Inferior parietal cortex (tissue), 1 donor: ENCODE results near the gene C16orf95.

ENCODE experiments used
- DNase-seq: peaks from one replicate; pipeline ENCODE4 v3.0.0-alpha.2; 2016; ENCODE audit errors: extremely low spot score

The C16orf95 gene

DNA sequence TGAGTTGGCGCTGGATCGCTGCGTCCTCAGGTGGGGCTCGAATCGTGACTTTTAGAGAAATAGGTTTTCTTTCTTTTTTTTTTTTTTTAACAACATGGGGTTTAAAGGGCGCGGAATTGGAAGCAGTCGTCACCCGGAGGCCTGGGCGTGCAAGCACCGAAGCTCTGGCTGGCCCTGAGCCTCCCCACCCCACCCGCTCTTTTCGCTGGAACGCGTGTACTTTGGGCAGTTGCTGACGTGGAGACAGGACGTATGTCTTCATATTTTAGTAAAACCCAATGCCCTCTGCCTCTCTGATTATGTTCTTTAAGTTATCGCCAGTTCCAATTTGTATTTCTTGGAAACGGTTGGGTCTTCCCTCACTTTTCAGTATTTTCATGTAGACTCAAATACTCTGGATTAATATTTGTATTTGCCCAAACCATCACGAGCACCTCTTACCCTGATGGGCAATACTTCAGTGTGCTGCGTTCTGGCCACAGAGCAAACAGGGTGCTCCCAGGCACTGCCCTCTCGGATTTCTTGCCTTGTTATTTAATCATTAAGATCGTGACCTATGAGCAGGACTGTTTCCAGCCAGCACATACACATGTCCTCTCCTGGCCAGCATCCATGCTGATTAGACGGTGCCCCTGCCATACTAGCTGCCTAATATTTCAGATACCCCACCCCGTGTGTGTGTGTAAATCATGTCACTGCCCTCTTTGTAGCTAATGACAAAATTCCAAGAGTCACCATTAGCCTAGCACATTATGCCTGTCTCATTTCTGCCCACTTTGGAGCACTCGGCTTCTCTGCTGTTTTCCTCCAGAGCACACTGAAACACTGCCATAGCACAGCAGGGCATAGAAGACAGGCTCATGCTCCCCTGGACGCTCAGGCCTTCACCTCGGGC, 805 bp upstream of the C16orf95 start:
- no peak for DNase-seq

DNA sequence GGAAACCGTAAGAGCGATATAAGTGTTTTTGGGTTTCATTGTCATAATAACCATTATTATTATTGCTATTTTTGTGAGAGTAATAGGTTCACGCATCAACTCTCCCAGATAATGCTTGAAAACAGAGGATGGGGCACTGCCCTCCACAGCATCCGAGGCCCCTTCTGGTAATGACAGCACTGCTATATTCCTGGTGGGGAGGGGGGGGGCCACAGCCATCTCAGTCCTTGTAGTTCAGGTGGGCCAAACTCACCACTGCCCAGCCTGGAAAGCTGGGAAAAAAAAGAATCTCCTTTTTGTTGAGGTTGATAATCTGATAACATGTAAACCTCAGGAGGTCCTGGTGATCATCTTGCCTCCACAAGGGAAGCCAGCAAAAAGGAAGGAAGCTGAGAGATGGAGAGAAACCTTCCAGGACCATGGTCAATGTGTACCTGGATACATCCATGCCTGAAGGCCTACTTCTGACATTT, 706 bp downstream of the C16orf95 start:
- no peak for DNase-seq

DNA sequence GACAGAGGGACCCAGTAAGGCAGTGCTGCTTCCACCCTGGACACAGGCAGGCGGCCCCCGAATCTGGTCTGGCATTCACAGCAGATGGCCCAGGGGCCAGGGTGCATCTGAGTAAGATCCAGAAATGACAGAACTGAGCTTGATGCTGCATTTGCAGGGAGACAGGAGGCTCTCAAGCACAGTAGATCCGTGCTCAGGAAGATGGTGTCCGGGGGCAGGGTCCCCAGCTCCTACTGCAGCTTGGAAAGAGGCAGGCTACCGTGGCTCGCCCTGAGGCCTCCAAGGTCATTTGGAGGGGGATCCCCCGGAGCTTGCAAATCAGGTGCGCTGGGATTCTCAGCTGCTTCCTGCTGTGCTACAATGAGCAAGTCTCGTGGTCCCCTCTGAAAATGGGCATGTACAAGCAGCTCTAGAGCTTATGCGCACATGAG, 2.2 kb downstream of the C16orf95 start:
- no peak for DNase-seq

DNA sequence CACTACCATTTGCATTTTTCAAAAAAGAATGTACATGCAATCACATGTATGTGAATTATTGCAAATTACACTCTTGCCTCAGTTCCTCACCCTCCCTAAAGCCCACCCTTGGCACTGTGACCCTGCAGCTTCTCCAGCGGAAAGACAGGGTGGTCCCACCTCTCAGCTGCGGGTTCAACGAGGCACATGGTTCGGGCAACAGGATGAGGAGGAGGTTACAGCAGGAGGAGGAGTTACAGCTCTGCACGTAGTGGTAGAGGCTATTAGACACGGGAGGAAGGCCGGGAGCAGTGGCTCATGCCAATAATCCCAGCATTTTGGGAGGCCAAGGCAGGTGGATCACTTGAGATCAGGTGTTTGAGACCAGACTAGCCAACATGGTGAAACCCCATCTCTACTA, 5.2 kb downstream of the C16orf95 start:
- DNase-seq, result no peak

DNA sequence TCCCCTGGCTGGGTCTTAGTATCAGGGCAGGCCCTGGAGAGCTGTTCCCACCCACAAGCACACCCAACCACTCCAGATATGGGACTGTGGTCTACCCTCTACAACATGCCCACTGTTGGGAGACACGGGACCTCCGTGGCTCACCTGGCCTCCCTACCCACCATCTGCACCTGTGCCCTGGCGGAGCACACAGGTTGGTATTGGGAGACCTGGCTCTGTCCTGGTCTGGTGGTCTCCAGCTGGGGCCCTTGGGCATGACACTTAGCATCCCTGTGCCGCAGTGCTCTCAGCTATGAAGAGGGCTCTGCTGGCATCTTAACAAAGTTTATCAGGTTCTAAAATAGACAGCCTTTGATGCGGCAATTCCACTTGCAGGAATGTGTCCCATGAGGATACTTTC, 5.8 kb downstream of the C16orf95 start:
- no peak for DNase-seq

DNA sequence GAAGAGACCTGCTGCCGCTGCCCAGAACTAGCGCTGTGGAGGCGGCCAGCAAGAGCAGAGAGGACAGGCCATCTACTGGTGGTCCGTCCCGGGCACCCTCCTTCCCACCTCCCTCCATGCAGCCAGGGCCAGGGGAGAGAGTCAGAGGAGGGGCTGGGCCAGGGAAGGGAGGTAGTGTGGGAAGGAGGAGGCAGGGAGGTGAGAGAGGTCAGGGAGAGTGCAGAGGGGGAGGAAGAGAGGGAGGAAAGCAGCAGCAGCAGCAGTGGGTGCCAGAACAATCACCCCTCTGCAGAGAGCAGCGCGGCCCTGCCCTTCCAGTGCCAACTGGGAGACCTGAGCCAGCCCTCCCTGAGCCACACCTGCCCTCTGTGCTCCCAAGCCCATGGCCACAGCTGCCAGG, 6.6 kb downstream of the C16orf95 start:
- DNase-seq, result no peak

DNA sequence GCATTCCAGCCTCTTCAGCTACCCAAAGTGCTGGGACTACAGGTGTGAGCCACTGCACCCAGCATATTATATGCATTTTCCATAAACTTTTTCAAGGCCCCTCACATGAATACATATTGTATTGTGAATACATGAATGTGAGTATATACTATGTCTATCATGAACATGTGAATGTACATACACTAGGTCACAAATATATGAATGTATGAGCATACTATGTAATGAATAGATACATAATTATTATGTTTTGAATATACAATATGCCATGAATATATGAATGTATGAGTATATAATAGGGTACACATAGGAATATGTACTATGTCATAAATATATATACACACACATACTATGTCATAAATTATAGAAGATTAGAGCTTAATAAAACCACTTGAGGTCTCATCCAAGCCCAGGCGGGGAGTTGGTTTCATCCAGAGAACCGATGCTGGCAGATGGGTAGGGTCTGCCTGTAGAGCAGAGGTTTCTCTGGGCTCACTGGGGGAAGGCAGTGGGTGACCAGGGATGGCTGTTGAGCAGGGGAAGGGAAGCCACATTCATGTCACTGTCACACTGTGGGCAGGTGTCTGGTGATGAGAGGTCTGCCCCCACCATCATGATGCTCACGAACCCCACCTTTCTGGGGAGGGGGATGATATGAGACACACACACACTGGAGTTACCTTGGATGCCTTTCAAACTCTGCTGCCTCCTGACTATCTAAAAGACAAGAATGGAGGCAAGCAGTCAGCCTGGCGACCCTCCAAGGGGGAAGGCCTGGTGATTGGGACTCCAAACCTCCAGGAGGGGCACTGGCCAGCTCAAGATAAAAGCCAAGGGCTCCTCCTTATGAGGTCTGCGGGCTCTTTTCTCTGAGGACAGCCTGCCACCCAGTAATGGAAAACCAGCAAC, 7.3 kb downstream of the C16orf95 start:
- DNase-seq, result no peak

DNA sequence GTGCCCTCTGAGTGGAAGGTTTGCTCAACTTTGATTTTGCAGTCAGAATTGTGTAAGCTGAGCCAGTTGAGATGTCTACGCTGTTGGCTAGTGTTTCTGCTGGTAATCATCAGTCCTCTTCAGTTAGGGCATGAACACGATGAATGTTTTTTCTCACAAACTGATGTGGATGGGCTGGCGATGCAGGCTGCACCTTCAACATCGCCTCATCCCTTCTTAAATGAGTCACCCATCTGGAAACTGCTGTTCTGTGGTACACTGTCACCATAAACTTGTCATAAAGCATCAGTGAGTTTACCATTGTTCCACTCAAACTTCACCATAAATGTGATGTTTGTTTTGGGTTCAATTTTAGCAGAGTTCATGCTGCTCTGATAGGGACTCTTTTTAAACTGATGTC, 8.4 kb downstream of the C16orf95 start:
- no peak for DNase-seq

DNA sequence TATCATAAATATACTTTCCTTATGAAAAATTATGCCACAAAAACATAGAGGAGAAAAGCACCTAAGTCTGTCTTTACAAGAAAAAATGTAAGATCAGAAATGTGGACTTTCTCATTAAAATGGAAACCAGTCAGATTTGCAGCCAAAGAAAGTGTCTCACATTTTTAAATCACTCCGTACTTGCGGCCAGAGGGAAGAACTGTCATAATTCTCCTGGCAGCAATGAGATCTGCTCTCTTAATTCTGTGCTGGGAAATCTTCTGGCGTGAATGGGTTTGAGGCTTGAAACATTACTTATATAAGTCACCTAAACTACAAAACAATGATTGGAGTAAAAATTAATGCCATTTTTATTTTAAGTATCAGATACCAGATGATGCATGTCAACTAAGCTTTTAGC, 10.7 kb downstream of the C16orf95 start:
- DNase-seq, result no peak

DNA sequence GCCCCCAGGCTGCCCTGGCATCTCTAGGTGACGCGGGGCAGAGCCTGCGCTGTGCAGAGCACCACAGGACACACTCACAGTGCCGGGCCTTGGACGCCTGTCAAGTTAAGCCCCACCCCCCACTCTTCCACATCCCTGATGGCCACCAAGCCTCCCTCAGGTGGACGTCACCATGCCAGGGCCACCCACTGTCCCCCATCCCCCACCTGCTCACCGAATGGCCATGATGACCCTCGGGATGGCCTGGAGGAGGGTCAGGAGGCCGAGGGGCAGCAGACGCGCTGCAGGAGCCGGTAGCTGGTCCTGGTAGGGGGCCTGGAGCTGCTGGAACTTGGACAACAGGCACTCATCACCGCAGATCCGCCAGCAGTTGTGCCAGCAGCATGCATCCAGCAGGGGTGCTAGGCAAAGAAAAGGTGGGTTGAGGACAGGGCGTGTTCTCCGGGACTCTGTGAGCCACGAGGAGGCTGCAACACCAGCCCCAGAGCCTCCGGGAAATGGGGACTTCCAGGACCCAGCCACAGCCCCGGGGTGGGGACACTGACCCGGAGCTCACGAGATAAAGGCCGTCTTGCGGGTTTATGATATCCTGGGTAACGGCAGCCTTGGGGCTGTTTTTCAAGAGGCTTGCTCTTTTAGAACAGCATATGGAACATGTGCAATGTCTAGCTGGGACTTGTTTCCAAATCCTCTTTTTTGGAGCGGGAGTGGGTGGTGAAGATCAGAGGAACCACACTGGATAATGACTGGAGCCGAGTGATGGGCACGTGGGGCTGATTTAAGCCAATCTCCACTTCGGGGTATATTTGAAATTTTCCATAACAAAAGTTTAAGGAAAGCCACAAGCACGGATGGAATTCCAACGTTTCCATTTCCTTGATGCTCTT, 11.4 kb downstream of the C16orf95 start:
- peak; percentile 21 for DNase-seq

DNA sequence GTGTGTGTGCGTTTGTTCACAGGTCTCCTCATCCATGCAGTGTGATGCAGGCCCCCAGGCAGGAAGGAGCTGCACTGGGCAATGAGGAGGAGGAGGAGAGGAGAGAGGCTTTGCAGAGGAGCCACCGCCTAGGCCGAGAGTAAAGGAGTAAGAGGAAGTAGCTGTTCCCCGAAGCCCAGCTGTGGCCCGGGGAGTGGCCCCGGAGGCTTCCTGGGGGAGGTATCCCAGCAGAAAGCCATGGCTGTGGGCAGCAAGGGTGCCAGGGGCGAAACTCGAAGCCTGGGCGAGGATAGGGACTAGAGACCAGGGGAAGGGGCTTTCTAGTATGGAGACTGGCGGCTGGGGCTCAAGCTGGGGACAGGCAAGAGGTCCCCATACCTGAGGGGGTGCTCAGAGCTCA, 12.2 kb downstream of the C16orf95 start:
- DNase-seq, result no peak

DNA sequence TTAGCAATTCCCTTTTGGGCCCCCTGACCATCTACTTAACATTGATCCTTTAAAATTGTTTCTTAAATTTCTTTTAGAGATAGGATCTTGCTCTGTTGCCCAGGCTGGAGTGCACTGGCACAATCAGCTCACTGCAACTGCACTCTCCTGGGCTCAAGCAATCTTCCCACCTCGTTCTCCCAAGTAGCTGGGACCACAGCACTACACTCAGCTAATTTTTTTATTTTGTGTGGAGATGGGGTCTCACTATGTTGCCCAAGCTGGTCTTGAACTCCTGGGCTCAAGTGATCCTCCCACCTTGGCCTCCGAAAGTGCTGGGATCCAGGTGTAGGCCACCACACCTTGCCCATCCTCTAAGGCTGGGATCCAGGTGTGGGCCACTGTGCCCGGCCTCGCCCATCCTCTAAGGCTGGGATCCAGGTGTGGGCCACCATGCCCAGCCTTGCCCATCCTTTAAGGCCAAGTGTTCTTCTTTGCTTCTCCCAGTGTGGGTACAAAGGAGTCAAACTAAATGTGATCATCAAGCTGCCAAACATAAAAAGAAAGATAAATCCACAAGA, 13.2 kb downstream of the C16orf95 start:
- no peak for DNase-seq

DNA sequence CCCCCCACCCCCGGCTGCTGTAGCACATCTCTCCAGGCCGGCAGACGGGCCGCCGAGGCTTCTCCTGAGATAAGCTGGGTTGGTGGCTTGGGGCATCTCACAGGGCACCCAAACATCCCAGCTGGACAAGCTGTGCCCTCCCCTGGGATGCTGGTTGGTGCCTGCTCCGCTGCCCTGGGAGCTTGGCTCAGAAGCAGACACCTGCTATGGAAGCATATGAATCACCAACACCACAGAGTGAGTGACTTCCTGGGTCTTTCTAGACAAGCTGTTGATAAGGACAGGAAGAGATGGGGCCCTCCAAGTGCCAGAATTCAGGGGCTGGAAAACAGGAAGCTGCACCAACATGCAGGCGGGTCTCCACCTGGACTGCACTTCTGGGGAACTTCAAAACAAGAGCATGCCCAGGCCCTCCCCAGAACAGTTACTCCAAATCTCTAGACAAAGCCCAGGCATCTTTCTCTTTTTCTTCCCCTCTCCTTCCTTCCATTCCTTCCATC, 13.7 kb downstream of the C16orf95 start:
- no peak for DNase-seq

DNA sequence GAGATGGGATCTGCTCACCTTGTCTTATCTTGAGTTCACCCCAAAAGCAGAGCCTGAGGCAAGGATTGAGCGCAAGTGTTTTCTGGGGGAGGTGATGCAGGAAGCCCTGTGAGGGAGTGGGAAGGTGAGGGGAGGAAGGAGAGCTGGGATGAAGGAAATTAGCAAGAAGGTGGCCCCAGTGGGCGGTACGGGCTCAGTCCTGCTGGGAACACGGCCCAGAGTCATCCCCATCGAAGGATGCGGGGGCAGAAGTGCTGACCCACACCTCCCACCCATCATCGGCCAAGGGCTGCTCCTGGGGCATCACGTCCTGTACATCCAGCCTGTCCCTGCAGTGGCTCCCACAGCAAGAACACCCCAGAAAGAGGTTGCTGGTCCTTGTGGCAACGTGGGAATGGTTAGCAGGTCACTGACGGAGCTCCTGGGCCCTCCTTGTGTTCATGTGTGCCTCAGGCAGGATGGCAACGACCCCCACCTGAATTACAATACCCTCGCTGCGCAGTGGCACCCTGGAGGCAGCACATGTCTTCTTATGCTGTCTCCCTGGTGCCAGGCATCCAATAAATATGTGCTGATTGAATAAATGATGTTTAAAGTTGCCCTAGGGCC, 18.2 kb downstream of the C16orf95 start:
- DNase-seq, result no peak

DNA sequence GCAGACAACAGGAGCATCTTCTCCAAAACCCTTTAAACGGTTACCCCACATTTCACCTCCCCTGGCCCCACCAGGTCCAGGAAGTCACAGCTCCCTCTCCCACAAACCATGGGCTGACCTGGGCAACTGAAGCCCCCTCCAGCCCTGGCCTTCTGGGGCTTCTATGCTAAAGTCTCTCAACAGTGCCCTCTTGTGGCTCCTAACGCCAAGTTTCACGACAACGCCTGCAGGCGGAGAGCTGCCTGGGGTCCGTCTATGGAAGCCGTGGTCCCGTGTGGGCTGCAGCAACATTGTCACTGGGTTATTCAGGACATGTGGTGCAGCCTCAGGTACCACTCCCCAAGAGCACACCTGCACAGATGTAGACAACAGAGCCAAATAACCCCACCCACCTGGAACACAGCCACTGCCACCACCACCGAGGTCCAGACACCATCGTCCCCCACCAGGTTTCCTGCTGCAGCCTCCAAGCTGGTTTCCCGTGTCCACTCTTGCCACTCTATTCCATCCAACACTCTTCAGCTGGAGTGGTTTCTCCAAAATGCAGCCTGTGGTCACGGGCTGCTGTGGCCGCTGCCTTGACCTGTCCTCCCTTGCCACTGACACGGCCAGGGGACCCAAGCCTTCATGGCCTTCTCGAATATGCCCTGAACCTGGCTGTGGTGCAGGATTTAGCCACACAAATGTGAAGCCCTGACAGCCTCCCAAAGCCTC, 19.1 kb downstream of the C16orf95 start:
- DNase-seq, result peak; percentile 34

DNA sequence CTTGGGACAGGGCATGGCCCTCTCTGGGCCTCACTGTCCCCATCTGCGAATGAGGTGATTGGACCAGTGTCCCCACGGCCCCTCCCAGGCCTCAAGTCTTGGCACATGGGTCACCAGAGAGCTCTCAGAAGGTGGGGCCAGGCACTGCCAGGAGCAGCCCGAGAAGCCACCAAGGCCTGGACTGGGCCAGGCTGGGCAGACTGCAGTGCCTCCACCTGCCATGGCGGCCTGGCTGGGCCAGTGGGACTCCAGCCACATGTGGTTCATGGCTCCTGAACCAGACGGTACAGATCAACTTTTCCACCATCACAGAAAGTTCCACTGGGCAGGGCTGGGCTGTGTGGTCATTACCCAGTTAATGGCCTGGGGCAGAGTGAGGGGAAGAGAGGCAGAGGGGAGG, 19.8 kb downstream of the C16orf95 start:
- DNase-seq, result no peak

DNA sequence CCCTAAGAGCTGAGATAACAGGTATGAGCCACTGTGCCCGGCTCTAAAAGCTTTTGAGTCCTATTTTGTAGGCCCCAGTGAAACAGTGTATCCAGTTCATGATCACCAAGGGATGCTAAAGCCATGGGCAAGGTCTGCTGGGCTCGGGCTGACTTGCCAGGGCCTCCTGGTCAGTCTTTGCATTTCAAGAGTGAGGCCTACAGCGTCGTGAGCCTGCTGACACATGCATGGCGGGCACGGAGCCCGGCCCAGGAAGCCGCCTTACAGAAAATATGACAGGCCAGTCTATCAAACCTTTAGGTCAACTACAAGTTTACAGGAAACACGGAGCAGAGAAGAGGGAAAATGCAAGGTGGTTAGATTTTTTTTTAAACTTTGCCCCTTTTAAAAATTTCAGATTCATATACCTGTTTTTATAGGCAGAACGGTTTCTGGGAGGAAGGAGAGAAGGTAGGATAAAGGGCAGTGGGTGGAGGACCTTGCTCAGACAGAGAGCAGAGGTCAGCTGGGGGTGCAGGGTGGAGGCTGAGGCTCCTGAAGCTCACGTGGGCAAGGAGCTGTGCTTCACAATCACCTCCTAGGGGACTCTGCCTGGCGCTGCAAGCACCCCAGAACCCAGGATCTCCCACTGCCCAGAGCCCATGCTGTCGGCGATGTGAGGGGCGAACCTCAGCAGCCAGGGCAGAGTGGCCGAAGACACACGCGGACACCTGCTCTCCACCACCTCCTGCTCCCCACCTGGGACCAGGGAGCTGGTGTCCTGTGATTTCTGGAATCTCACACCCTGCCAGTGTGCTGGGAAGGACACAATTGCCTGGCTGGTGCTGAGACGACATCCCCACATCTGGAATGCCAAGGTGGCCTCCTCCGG, 21.3 kb downstream of the C16orf95 start:
- no peak for DNase-seq

DNA sequence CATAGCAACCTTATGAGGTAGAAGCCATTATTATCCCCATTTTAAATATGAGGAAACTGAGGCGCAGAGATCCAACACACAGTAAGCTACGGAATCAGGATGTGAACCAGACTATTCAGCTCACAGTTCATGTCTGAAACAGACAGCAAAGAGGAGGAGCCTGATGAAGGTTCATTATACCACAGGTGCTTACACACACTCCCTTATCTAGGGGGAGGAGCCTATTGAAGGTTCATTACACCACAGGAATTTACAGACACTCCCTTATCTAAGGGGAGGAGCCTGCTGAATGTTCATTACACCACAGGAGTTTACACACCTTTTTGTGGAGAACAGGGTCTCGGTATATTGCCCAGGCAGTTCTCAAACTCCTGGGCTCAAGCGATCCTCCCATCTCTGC, 21.9 kb downstream of the C16orf95 start:
- no peak for DNase-seq

DNA sequence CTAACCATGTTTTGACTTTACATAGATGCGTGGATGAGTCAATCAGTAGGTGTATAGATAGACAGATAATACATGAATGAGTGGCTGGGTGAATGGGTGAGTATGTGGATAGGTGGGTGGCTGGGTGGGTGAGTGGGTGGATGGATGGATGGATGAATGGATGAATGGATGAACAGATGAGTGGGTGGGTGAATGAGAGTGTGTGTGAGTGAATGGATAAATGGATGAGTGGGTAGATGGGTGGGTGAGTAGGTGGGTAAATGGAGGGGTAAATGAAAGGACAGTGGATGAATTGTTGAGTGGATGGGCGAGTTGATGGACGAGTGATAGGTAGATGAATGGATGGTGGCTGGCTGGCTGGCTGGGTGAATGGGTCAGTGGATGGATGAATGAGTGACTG, 23.2 kb downstream of the C16orf95 start:
- no peak for DNase-seq
